Trophoblast cell (in vitro differentiated cells and primary cell): ENCODE measurements around the gene NADK2.

Experiments used
- DNase-seq, 2 donors: peaks; one replicate each; pipeline ENCODE4 v3.0.0-alpha.2; 2016
- H2AFZ ChIP-seq: 2 replicates; pipeline ENCODE4 v1.6.1; 2013; ENCODE audit warnings: low read length, moderate library complexity, mild to moderate bottlenecking; ENCODE audit not compliant: insufficient read depth, poor library complexity
- H2AK5ac ChIP-seq: 2 replicates; pipeline ENCODE4 v1.6.1; 2013; ENCODE audit warnings: mild to moderate bottlenecking, low read length
- H2BK120ac ChIP-seq: 2 replicates; pipeline ENCODE4 v1.6.1; 2013; ENCODE audit warnings: low read length, mild to moderate bottlenecking, moderate library complexity; ENCODE audit not compliant: insufficient read depth, poor library complexity
- H2BK12ac ChIP-seq: 2 replicates; pipeline ENCODE4 v1.6.1; 2013; ENCODE audit warnings: mild to moderate bottlenecking, low read length, moderate library complexity
- H2BK5ac ChIP-seq: 2 replicates; pipeline ENCODE4 v1.6.1; 2013; ENCODE audit warnings: low read length, low read depth, moderate library complexity, mild to moderate bottlenecking; ENCODE audit not compliant: poor library complexity
- H3K14ac ChIP-seq: 2 replicates; pipeline ENCODE4 v1.6.1; 2013; ENCODE audit warnings: mild to moderate bottlenecking, low read length
- H3K18ac ChIP-seq: 2 replicates; pipeline ENCODE4 v1.6.1; 2013; ENCODE audit warnings: mild to moderate bottlenecking, low read length
- H3K23ac ChIP-seq: 2 replicates; pipeline ENCODE4 v1.6.1; 2013; ENCODE audit warnings: low read length
- H3K27ac ChIP-seq: 2 replicates; pipeline ENCODE4 v1.5.1; 2013; ENCODE audit warnings: low read depth, mild to moderate bottlenecking, inconsistent platforms, low read length, moderate library complexity
- H3K27me3 ChIP-seq: 2 replicates; pipeline ENCODE4 v1.6.1; 2013; ENCODE audit warnings: inconsistent platforms, mild to moderate bottlenecking, low read length, moderate library complexity; ENCODE audit not compliant: insufficient read depth
- H3K36me3 ChIP-seq, 2 experiments: 1 replicate in 1 of 2; 2 replicates in 1 of 2; pipeline ENCODE4 v1.6.1; 2013; ENCODE audit warnings: low read length in 2 of 2, mild to moderate bottlenecking in 2 of 2, moderate library complexity in 1 of 2; ENCODE audit not compliant: insufficient read depth in 2 of 2, control insufficient read depth in 1 of 2
- H3K4ac ChIP-seq: 2 replicates; pipeline ENCODE4 v1.6.1; 2013; ENCODE audit warnings: low read depth, mild to moderate bottlenecking, low read length, moderate library complexity
- H3K4me1 ChIP-seq, 2 experiments: 1 replicate in 1 of 2; 2 replicates in 1 of 2; pipeline ENCODE4 v1.6.1; 2013; ENCODE audit warnings: low read length in 2 of 2, mild to moderate bottlenecking in 2 of 2, moderate library complexity in 1 of 2; ENCODE audit not compliant: insufficient read depth in 2 of 2, control insufficient read depth in 1 of 2
- H3K4me2 ChIP-seq: 2 replicates; pipeline ENCODE4 v1.6.1; 2013; ENCODE audit warnings: inconsistent platforms, mild to moderate bottlenecking, low read length, moderate library complexity
- H3K4me3 ChIP-seq: 2 replicates; pipeline ENCODE4 v1.5.1; 2013; ENCODE audit warnings: mild to moderate bottlenecking, low read depth, low read length, inconsistent platforms
- H3K79me1 ChIP-seq: one replicate; pipeline ENCODE4 v1.6.1; 2013; ENCODE audit warnings: low read length
- H3K79me2 ChIP-seq: 2 replicates; pipeline ENCODE4 v1.6.1; 2013; ENCODE audit warnings: low read length, mild to moderate bottlenecking; ENCODE audit not compliant: control insufficient read depth, insufficient read depth, poor library complexity
- H3K9ac ChIP-seq: 2 replicates; pipeline ENCODE4 v1.6.1; 2013; ENCODE audit warnings: mild to moderate bottlenecking, low read length
- H3K9me3 ChIP-seq: 2 replicates; pipeline ENCODE4 v1.6.1; 2013; ENCODE audit warnings: low read depth, mild to moderate bottlenecking, control low read depth, inconsistent platforms, low read length; ENCODE audit not compliant: insufficient read depth
- H4K12ac ChIP-seq: 2 replicates; pipeline ENCODE4 v1.6.1; 2013; ENCODE audit warnings: low read depth, mild to moderate bottlenecking, low read length, moderate library complexity
- H4K8ac ChIP-seq: 2 replicates; pipeline ENCODE4 v1.6.1; 2013; ENCODE audit warnings: low read depth, mild to moderate bottlenecking, low read length, moderate library complexity
- H4K91ac ChIP-seq: one replicate; pipeline ENCODE4 v1.6.1; 2013; ENCODE audit warnings: low read depth, mild to moderate bottlenecking, low read length, moderate library complexity
- whole genome bisulfite sequencing: extraction: QIAGEN DNeasy Blood & Tissue Kit; methylation state at CpG from one replicate; pipeline ENCODE4 v1.1.7; 2013; ENCODE audit warnings: missing lambda C conversion rate; ENCODE audit not compliant: insufficient read length, insufficient coverage; ENCODE audit errors: extremely low coverage; 5-methylcytosine and 5-hydroxymethylcytosine counted together

The NADK2 gene

DNA sequence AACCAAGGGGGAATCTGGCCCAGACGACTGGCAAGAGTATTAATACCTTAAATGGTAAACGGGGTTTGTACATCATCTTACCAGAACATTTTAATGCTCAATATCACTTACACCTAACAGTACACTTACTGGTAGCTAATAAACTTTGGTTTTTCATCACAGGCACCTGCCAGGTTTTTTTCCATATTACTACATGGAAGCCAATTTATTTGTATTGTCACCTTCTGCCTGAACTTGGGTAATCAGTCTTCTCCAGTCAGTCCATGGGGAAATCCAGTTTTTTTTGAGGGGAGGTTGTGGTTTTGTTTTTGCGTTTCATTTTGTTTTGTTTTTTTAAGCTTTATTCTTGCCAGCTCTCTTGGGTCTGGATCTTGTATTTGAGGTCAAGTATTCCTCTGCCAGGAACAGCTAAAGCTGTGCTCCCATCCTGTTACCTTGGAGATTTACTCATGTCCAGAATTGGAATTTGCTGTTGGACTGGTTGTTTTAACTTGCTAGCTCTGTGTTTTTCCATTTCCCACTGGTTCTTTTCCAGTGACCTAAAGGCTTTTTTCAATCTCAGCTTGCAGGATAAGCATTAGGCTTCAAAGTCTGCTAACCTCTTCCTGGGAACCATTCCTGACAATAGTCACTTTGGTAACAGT lies 11.1 kb upstream of the NADK2 start:
- no peak overlapping the region for H3K9ac ChIP-seq
- WGBS = no CpG with 5 or more reads among the region's 3 CpGs
- no peaks in the 10 kb centered on the region for H3K79me2 ChIP-seq

GRCh38 chr5:36251218-36251617 lies 9.5 kb upstream of the NADK2 start:
- no peaks in the 10 kb centered on the region for H3K36me3 ChIP-seq

More for the DNA sequence above, 11.1 kb upstream of the NADK2 start:
- no peak overlapping the region for H2BK5ac ChIP-seq
- no peaks in the 10 kb centered on the region for H3K36me3 ChIP-seq
- H2BK12ac ChIP-seq = no peak overlapping the region
- no peak overlapping the region for H2AK5ac ChIP-seq
- H3K9me3 ChIP-seq = no peaks in the 10 kb centered on the region
- no peak overlapping the region for H2AFZ ChIP-seq
- no peak for DNase-seq
- H3K14ac ChIP-seq = no peak overlapping the region
- no peaks in the 10 kb centered on the region for H3K79me1 ChIP-seq
- H3K27ac ChIP-seq = no peak overlapping the region
- no peak overlapping the region for H3K23ac ChIP-seq
- no peak overlapping the region for H4K12ac ChIP-seq
- no peaks in the 10 kb centered on the region for H3K4me1 ChIP-seq
- no peak overlapping the region for H3K18ac ChIP-seq
- H3K4me3 ChIP-seq = no peak overlapping the region
- no peak overlapping the region for H4K91ac ChIP-seq
- H2BK120ac ChIP-seq = no peak overlapping the region
- H3K27me3 ChIP-seq = no peaks in the 10 kb centered on the region
- H3K4ac ChIP-seq = no peak overlapping the region
- H4K8ac ChIP-seq = no peak overlapping the region
- H3K4me2 ChIP-seq = no peak overlapping the region

DNA sequence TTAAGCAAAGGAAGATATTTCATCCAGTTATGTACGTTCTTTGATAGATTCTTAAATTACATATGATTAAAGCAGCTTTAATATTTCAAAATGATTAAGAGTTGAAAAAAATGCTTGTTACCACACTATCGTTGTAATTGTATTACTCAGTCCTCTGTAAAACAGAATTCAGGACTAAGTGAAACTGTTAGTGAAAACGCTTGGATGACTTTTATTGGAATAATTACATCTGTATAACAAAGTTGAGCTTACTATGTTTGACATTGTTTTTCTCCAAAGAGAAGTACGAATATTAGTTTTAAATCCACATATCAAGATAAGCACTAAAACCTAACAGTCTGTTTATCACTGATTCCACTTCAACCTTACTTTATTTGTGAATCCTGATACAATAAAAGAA lies 8.7 kb upstream of the NADK2 start:
- Histone ChIP-seq H2BK12ac (no peak overlapping the region), H4K12ac (no peak overlapping the region), H4K91ac (no peak overlapping the region), H3K23ac (no peak overlapping the region), H2BK5ac (no peak overlapping the region), H3K4me2 (no peak overlapping the region), H3K4me1 (no peaks in the 10 kb centered on the region), H3K9ac (no peak overlapping the region), H2AK5ac (no peak overlapping the region), H3K4ac (no peak overlapping the region), H4K8ac (no peak overlapping the region), H3K4me3 (no peak overlapping the region), H3K79me1 (no peaks in the 10 kb centered on the region), H3K18ac (no peak overlapping the region), H3K14ac (no peak overlapping the region), H2AFZ (no peak overlapping the region), H2BK120ac (no peak overlapping the region), H3K9me3 (no peaks in the 10 kb centered on the region), H3K36me3 (no peaks in the 10 kb centered on the region), H3K27ac (no peak overlapping the region), H3K27me3 (no peaks in the 10 kb centered on the region), H3K79me2 (no peaks in the 10 kb centered on the region)
- no peak for DNase-seq
- no CpG with 5 or more reads among the region's 4 CpGs for WGBS

More at GRCh38 chr5:36251218-36251617, 9.5 kb upstream of the NADK2 start:
- H2AK5ac ChIP-seq = no peak overlapping the region
- no peak overlapping the region for H3K23ac ChIP-seq
- no peak overlapping the region for H3K18ac ChIP-seq
- H2AFZ ChIP-seq = no peak overlapping the region
- no peaks in the 10 kb centered on the region for H3K79me1 ChIP-seq
- H3K27me3 ChIP-seq = no peaks in the 10 kb centered on the region
- no peak for DNase-seq
- H3K4me2 ChIP-seq = no peak overlapping the region
- H3K14ac ChIP-seq = no peak overlapping the region
- H3K4me3 ChIP-seq = no peak overlapping the region
- H3K4ac ChIP-seq = no peak overlapping the region
- H2BK12ac ChIP-seq = no peak overlapping the region
- H3K4me1 ChIP-seq = no peaks in the 10 kb centered on the region
- no peak overlapping the region for H3K9ac ChIP-seq
- no peak overlapping the region for H4K12ac ChIP-seq
- no CpG with 5 or more reads among the region's 3 CpGs for WGBS
- H3K27ac ChIP-seq = no peak overlapping the region
- no peak overlapping the region for H4K8ac ChIP-seq
- no peaks in the 10 kb centered on the region for H3K9me3 ChIP-seq
- no peaks in the 10 kb centered on the region for H3K79me2 ChIP-seq
- no peak overlapping the region for H2BK5ac ChIP-seq
- H2BK120ac ChIP-seq = no peak overlapping the region
- no peak overlapping the region for H4K91ac ChIP-seq

- Histone ChIP-seq H3K4ac (no peak overlapping the region), H3K14ac (no peak overlapping the region), H4K12ac (no peak overlapping the region), H3K4me3 (no peak overlapping the region), H4K91ac (no peak overlapping the region), H3K27ac (no peak overlapping the region), H4K8ac (no peak overlapping the region), H2BK12ac (no peak overlapping the region), H3K79me1 (peaks cover 9% of the 10 kb centered on the region), H3K23ac (no peak overlapping the region), H3K9me3 (peaks cover 4% of the 10 kb centered on the region), H3K4me1 (peaks cover 0 to 8% of the 10 kb centered on the region in 2 experiments), H2BK5ac (no peak overlapping the region), H3K36me3 (no peaks in the 10 kb centered on the region), H2AFZ (no peak overlapping the region), H2BK120ac (no peak overlapping the region), H3K18ac (no peak overlapping the region), H3K4me2 (no peak overlapping the region), H3K27me3 (no peaks in the 10 kb centered on the region), H3K79me2 (peaks cover 4% of the 10 kb centered on the region), H3K9ac (no peak overlapping the region), H2AK5ac (no peak overlapping the region)
- no CpG with 5 or more reads among the region's 10 CpGs for WGBS
- DNase-seq = no peak
Measured at GRCh38 chr5:36246036-36246800, 4.5 kb upstream of the NADK2 start.
